B cell (primary cell): ENCODE data around the gene TMEM179B. TPM values are rescaled to one million over a fixed set of nuclear protein-coding genes. Genes with fewer than 3 reads are reported as not detected.

Experiments used
- ATAC-seq: fragments of 200-7000 bp; cut with Tn5 transposase; one replicate; pipeline ENCODE4 v1.10.0; 2021; ENCODE audit warnings: low read depth, mild to moderate bottlenecking, moderate number of reproducible peaks, moderate library complexity
- CTCF ChIA-PET: fragments of 350-600 bp; sonication (Branson Sonifier 250); formaldehyde crosslinking; loops from one replicate; lab custom pipeline; 2021; ENCODE audit warnings: antibody characterized with exemption, inconsistent platforms; lab: Charles Lee
- POLR2A ChIA-PET: fragments of 350-600 bp; sonication (Branson Sonifier 250); formaldehyde crosslinking; loops from one replicate; lab custom pipeline; 2021; ENCODE audit warnings: antibody characterized with exemption; lab: Charles Lee
- DNase-seq: peaks from one replicate; pipeline ENCODE4 v3.0.0; 2013
- H2AFZ ChIP-seq: 2 replicates; pipeline ENCODE4 v1.6.1; 2012; ENCODE audit warnings: mild to moderate bottlenecking, low read depth, low read length; ENCODE audit not compliant: insufficient read depth, poor library complexity, severe bottlenecking
- H3K27ac ChIP-seq, 2 donors: 1 replicate in 1 of 2; 2 replicates in 1 of 2; pipeline ENCODE4 v1.5.1; 2012 to 2013; ENCODE audit warnings: low read length in 2 of 2, mild to moderate bottlenecking in 2 of 2, moderate library complexity in 1 of 2
- H3K27me3 ChIP-seq, 4 experiments: fragments of 200-600 bp in 1 of 4; sonication (generic) in 1 of 4; replicated peaks in 1 of 4; 1 replicate in 2 of 4; 2 replicates in 2 of 4; pipeline versions ENCODE4 v1.6.1 to v1.7.0; 2013 to 2016; ENCODE audit warnings: low read length in 3 of 4, mild to moderate bottlenecking in 2 of 4, mixed read lengths in 1 of 4, moderate library complexity in 1 of 4; ENCODE audit not compliant: insufficient read depth in 4 of 4, control insufficient read depth in 3 of 4; ENCODE audit errors: control extremely low read depth in 1 of 4
- H3K36me3 ChIP-seq, 2 experiments: replicated peaks in 1 of 2; 1 replicate in 1 of 2; 2 replicates in 1 of 2; pipeline versions ENCODE4 v1.6.1 to v1.7.1; 2013; ENCODE audit warnings: low read length in 1 of 2; ENCODE audit not compliant: insufficient read depth in 2 of 2, control insufficient read depth in 1 of 2; ENCODE audit errors: control extremely low read depth in 1 of 2, extremely low read depth in 1 of 2
- H3K4me1 ChIP-seq, 2 donors: fragments of 200-600 bp in 1 of 2; sonication (generic) in 1 of 2; 1 replicate in 1 of 2; 2 replicates in 1 of 2; pipeline versions ENCODE4 v1.5.1 to v1.6.1; 2013 to 2017; ENCODE audit warnings: low read length in 2 of 2; ENCODE audit not compliant: control insufficient read depth in 2 of 2, insufficient read depth in 2 of 2
- H3K4me2 ChIP-seq: replicated peaks from 2 replicates; pipeline ENCODE3; 2012; ENCODE audit warnings: mild to moderate bottlenecking, low read depth, low read length; ENCODE audit not compliant: poor library complexity, severe bottlenecking
- H3K4me3 ChIP-seq, 5 experiments: fragments of 200-600 bp in 1 of 5; sonication (generic) in 1 of 5; 1 replicate in 3 of 5; 2 replicates in 2 of 5; pipeline versions ENCODE4 v1.5.1 to v1.7.0; 2011 to 2016; ENCODE audit warnings: low read length in 4 of 5, mild to moderate bottlenecking in 4 of 5, low read depth in 2 of 5, control low read depth in 1 of 5, moderate library complexity in 1 of 5; ENCODE audit not compliant: insufficient read depth in 1 of 5; ENCODE audit errors: control extremely low read depth in 1 of 5, extremely low read depth in 1 of 5
- H3K79me2 ChIP-seq: fragments of 200-600 bp; sonication (generic); one replicate; pipeline ENCODE4 v1.6.0; 2016; ENCODE audit warnings: low read length; ENCODE audit not compliant: control insufficient read depth, insufficient read depth
- H3K9ac ChIP-seq: fragments of 200-600 bp; sonication (generic); 2 replicates; pipeline ENCODE4 v1.6.1; 2017; ENCODE audit warnings: mild to moderate bottlenecking, low read length, moderate library complexity
- H3K9me3 ChIP-seq, 3 donors: one replicate each; pipeline versions ENCODE4 v1.6.1 to v1.7.1; 2013; ENCODE audit warnings: low read length in 2 of 3; ENCODE audit not compliant: control insufficient read depth in 2 of 3, insufficient read depth in 1 of 3; ENCODE audit errors: control extremely low read depth in 1 of 3
- H4K20me1 ChIP-seq: 2 replicates; pipeline ENCODE4 v1.6.0; 2012; ENCODE audit warnings: mild to moderate bottlenecking, low read length; ENCODE audit not compliant: insufficient read depth, control insufficient read depth, poor library complexity, severe bottlenecking
- H3K27ac Mint-ChIP-seq: one replicate; pipeline ENCODE4 v1.8.0; 2021; ENCODE audit warnings: mixed read lengths
- H3K27me3 Mint-ChIP-seq: one replicate; pipeline ENCODE4 v1.8.0; 2021; ENCODE audit warnings: mixed read lengths
- H3K4me1 Mint-ChIP-seq: one replicate; pipeline ENCODE4 v1.8.0; 2021; ENCODE audit warnings: mixed read lengths
- H3K4me3 Mint-ChIP-seq: one replicate; pipeline ENCODE4 v1.8.0; 2021; ENCODE audit warnings: mixed read lengths
- H3K9me3 Mint-ChIP-seq: one replicate; pipeline ENCODE4 v1.8.0; 2022; ENCODE audit warnings: mixed read lengths; ENCODE audit not compliant: insufficient read depth
- EZH2 ChIP-seq: IDR thresholded peaks from 2 replicates; pipeline ENCODE4 v1.6.1; 2012; ENCODE audit warnings: borderline replicate concordance, low read depth, mild to moderate bottlenecking, moderate library complexity, low read length; ENCODE audit not compliant: insufficient read depth, poor library complexity, severe bottlenecking
- WGBS: methylation state at CpG from one replicate; pipeline ENCODE4 v1.1.5; 2013; ENCODE audit warnings: missing lambda C conversion rate; ENCODE audit not compliant: insufficient coverage; 5-methylcytosine and 5-hydroxymethylcytosine counted together
- intact Hi-C: fragments of 100-400 bp; cut with micrococcal nuclease; formaldehyde crosslinking; loops from one replicate; pipeline ENCODE4 v1.10.0; 2022
- polyA plus RNA-seq: library from polyadenylated mRNA; depleted of rRNA; stranded (reverse); fragments of >200 nt; gene quantifications from 2 replicates; pipeline ENCODE4 v1.2.3, GENCODE V29; 2012
- total RNA-seq, 2 donors: library from RNA; stranded (reverse); fragments of 120-200 nt in 1 of 2; gene quantifications; 1 replicate in 1 of 2; 2 replicates in 1 of 2; pipeline versions ENCODE4 v1.2.3 to v1.2.4, GENCODE V29; 2013 to 2022
- TF ChIP-seq, protein P1 (sequence below): fragments of 200-600 bp; IDR thresholded peaks from one replicate; pipeline ENCODE4 v1.8.0; 2022; ENCODE audit warnings: antibody characterized with exemption, mild to moderate bottlenecking

The TMEM179B gene
- total and polyA plus RNA-seq, 2 donors (not counting 1 experiment from before 2014, with no cell fraction given): 62.3 to 64.3 TPM

DNA sequence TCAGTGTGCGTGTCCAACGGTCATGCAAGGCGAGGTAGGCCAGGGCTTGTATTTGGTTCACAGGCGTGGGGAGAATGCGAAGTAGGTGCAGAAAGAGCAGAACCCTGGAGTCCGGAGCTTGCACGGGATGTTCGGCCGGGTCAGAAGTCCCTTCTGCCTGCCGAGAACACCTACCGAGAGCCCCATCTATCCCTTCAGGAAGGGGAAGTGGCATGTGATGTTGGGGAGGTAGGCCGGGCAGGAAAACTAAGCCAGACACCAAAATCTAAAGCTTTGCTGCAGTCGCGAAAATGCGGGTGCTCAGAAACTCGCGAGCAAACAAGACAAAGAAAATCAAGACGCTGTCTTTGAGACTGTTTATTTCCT, 16.4 kb upstream of the TMEM179B start:
- Histone ChIP-seq H3K4me1 (peaks cover 15 to 23% of the 10 kb centered on the region in 2 donors), H4K20me1 (no peaks in the 10 kb centered on the region), H3K9ac (peak overlapping the region; percentile 72), H2AFZ (peak overlapping the region; percentile 89), H3K4me3 (peak overlapping the region; percentile 23 to 97 (median 68)), H3K9me3 (no peaks in the 10 kb centered on the region), H3K79me2 (peaks cover 6% of the 10 kb centered on the region), H3K4me2 (peak overlapping the region; percentile 81), H3K36me3 (peaks cover 3 to 19% of the 10 kb centered on the region in 2 experiments), H3K27me3 (no peaks in the 10 kb centered on the region), H3K27ac (peak overlapping the region; percentile 63 to 84)
- Mint-ChIP-seq H3K27ac (peak overlapping the region; percentile 96), H3K4me1 (peaks cover 26% of the 10 kb centered on the region), H3K9me3 (no peaks in the 10 kb centered on the region), H3K27me3 (no peaks in the 10 kb centered on the region), H3K4me3 (peak overlapping the region; percentile 95)
- DNase-seq (no peak), ATAC-seq (peak; percentile 2)
- ChIA-PET CTCF (interaction anchor here (0.6 to 8.5 kb wide), 5 partner anchors 16 to 91 kb away, joined by 3 to 70 read pairs (median 3); partner anchors contain the start of gene TMEM179B), POLR2A (interaction anchor here (0.6 to 4.6 kb wide), 12 partner anchors 9 to 214 kb away, joined by 3 to 38 read pairs (median 7); partner anchors contain the start of genes HNRNPUL2, POLR2G, SLC3A2 and TMEM179B)
- WGBS: 1% methylated on average over 11 of the region's 18 CpGs
- intact Hi-C loops: loop anchor here (1.0 to 5.0 kb wide), 6 partner anchors 9 to 178 kb away; partner anchors contain the start of genes POLR2G, STX5, TEX54 and TMEM179B
- no peak for TF ChIP-seq EZH2
- TF ChIP-seq, protein P1, sequence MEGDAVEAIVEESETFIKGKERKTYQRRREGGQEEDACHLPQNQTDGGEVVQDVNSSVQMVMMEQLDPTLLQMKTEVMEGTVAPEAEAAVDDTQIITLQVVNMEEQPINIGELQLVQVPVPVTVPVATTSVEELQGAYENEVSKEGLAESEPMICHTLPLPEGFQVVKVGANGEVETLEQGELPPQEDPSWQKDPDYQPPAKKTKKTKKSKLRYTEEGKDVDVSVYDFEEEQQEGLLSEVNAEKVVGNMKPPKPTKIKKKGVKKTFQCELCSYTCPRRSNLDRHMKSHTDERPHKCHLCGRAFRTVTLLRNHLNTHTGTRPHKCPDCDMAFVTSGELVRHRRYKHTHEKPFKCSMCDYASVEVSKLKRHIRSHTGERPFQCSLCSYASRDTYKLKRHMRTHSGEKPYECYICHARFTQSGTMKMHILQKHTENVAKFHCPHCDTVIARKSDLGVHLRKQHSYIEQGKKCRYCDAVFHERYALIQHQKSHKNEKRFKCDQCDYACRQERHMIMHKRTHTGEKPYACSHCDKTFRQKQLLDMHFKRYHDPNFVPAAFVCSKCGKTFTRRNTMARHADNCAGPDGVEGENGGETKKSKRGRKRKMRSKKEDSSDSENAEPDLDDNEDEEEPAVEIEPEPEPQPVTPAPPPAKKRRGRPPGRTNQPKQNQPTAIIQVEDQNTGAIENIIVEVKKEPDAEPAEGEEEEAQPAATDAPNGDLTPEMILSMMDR: no peak
